Immature natural killer cell (primary cell): ENCODE results near the gene TMEM131. TPM values are rescaled to one million over a fixed set of nuclear protein-coding genes. Genes with fewer than 3 reads are reported as not detected.

Experiments
- DNase-seq, 3 donors: peaks; one replicate each; pipeline ENCODE4 v3.0.0; 2022; ENCODE audit warnings: mixed read lengths in 1 of 3
- H3K27ac Mint-ChIP-seq, 6 donors: one replicate each; pipeline ENCODE4 v1.8.0; 2020; ENCODE audit warnings: mixed read lengths in 6 of 6, mild to moderate bottlenecking in 5 of 6, inconsistent platforms in 4 of 6, moderate library complexity in 3 of 6
- H3K27me3 Mint-ChIP-seq, 3 donors: one replicate each; pipeline ENCODE4 v1.8.0; 2020 to 2021; ENCODE audit warnings: low read depth in 3 of 3, mild to moderate bottlenecking in 3 of 3, mixed read lengths in 3 of 3, moderate library complexity in 3 of 3, inconsistent platforms in 1 of 3
- H3K36me3 Mint-ChIP-seq, 3 donors: one replicate each; pipeline ENCODE4 v1.8.0; 2020; ENCODE audit warnings: mixed read lengths in 3 of 3, inconsistent platforms in 2 of 3, mild to moderate bottlenecking in 2 of 3
- H3K4me1 Mint-ChIP-seq, 2 donors: one replicate each; pipeline ENCODE4 v1.8.0; 2020; ENCODE audit warnings: inconsistent platforms in 2 of 2, mild to moderate bottlenecking in 2 of 2, mixed read lengths in 2 of 2, moderate library complexity in 1 of 2
- H3K4me3 Mint-ChIP-seq, 5 donors: one replicate each; pipeline ENCODE4 v1.8.0; 2020; ENCODE audit warnings: mild to moderate bottlenecking in 5 of 5, mixed read lengths in 5 of 5, inconsistent platforms in 3 of 5, moderate library complexity in 3 of 5
- H3K9me3 Mint-ChIP-seq, 6 donors: one replicate each; pipeline ENCODE4 v1.8.0; 2020; ENCODE audit warnings: mild to moderate bottlenecking in 6 of 6, mixed read lengths in 6 of 6, inconsistent platforms in 4 of 6, moderate library complexity in 3 of 6
- polyA plus RNA-seq, 3 donors: library from polyadenylated mRNA; unstranded; fragments of 300-500 nt; fragmentation: Illumina TruSeq; gene quantifications; one replicate each; pipeline ENCODE4 v1.2.3, GENCODE V29; 2021

The TMEM131 gene
- polyA plus RNA-seq, 3 donors from 2014 or later, result 7.1 to 24.5 (median 8.3) TPM

DNA sequence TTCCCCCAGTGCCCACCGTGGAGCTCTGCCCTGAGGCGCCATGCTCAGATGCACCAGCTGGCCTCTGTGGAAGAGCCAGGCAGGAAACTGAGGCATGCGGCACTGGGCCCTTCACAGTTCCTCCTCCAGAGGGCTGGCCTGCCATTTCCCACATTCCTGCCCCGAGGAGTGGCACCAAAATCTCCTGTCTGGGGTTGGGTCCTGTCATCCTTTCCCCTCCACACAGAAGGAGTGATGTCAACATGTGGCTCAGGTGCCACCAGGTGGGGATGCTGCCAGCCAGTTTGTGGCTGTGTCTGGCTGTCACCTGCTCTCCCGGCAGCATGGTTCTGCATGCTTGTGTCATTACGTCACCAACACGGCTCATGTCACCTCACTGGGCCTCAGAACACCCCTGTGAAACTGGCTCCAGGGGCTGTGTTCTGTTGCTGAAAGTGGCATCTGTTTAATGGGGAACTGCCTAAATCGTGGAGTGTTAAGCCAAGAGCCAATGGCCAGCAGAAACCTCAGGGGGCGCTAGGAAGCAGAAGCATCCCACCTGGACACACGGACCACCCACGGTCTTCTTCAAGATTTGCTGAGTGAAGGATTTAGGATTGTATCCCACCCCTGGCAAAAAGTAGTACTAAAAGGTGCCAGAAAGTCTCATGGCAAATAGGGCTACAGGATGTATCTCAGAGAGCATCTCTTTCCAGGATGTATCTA is 231.0 kb downstream of the TMEM131 start:
- Mint-ChIP-seq H3K4me3 (no peak overlapping the region), H3K27me3 (peaks cover 0 to 13% (median 12%) of the 10 kb centered on the region in 3 donors), H3K36me3 (peaks cover 8 to 29% (median 21%) of the 10 kb centered on the region in 3 donors), H3K4me1 (peaks cover 38 to 61% of the 10 kb centered on the region in 2 donors), H3K9me3 (no peaks in the 10 kb centered on the region), H3K27ac (peak overlapping the region in 1 of 6 donors; percentile 60)
- DNase-seq, result no peak

DNA sequence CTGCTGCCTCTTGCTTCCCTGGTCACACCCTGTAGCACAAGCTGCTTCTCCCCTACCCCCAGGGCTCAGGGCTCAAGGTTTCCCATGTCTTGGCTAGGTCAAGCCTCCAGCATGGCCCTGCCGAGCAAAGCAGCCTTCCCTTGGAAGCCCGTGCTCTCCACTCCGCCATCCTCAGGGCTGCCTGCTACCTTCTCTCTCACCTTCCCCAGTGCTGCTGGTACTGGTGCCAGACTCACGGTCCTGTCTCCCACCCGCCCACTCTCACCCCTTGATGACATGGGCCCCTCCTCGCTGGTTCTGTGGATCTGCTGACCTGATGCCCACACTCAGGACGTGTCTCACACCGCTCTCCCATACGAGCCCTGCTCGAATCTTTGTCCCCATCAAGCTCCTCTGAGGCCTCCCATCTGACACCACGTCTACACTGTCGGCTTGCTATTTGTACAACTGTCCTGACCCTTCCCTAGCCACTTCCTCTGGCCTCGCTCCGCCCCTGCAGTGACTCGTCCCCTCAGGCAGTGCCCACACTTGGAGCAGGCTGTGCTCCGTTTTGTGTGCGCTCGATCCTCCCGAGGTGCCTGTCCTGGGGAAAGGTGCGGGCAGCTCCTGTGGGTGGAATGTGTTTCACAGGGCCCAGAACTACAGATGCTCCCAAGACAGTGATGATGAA is 232.4 kb downstream of the TMEM131 start:
- peak overlapping the region; percentile 44 to 78 (median 57) for H3K4me3 Mint-ChIP-seq
- peaks cover 48 to 69% of the 10 kb centered on the region in 2 donors for H3K4me1 Mint-ChIP-seq
- DNase-seq, result no peak
- peaks cover 9 to 32% (median 21%) of the 10 kb centered on the region in 3 donors for H3K36me3 Mint-ChIP-seq
- no peaks in the 10 kb centered on the region for H3K9me3 Mint-ChIP-seq
- H3K27me3 Mint-ChIP-seq, result peaks cover 0 to 13% (median 12%) of the 10 kb centered on the region in 3 donors
- H3K27ac Mint-ChIP-seq, result peak overlapping the region; percentile 78 to 93 (median 86)

DNA sequence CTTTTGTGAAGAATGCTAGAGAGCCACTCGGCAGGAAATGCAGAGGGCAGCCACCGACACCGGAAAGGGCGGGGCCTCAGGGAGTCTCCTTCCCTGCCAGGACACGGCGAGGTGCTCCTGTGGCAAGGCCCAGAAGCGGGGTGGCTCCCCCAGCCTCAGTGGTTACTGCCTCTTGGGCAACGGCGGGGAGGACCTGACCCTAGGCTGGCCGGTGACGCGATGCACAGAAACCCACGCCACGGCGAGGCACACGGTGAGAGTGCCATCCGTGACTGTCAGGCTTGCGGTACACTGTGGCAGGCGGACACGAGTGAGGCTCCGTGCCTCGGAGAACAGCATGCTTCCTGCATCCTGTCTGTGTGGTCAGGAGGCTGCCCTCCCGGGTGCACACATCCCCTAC is 234.6 kb downstream of the TMEM131 start:
- peaks cover 0 to 12% (median 10%) of the 10 kb centered on the region in 3 donors for H3K27me3 Mint-ChIP-seq
- H3K36me3 Mint-ChIP-seq, result peaks cover 18 to 37% (median 30%) of the 10 kb centered on the region in 3 donors
- peak overlapping the region; percentile 47 to 74 (median 69) for H3K4me3 Mint-ChIP-seq
- H3K27ac Mint-ChIP-seq, result peak overlapping the region; percentile 77 to 94 (median 87)
- peaks cover 46 to 60% of the 10 kb centered on the region in 2 donors for H3K4me1 Mint-ChIP-seq
- no peaks in the 10 kb centered on the region for H3K9me3 Mint-ChIP-seq
- peak; percentile 75 to 79 (median 77) for DNase-seq

DNA sequence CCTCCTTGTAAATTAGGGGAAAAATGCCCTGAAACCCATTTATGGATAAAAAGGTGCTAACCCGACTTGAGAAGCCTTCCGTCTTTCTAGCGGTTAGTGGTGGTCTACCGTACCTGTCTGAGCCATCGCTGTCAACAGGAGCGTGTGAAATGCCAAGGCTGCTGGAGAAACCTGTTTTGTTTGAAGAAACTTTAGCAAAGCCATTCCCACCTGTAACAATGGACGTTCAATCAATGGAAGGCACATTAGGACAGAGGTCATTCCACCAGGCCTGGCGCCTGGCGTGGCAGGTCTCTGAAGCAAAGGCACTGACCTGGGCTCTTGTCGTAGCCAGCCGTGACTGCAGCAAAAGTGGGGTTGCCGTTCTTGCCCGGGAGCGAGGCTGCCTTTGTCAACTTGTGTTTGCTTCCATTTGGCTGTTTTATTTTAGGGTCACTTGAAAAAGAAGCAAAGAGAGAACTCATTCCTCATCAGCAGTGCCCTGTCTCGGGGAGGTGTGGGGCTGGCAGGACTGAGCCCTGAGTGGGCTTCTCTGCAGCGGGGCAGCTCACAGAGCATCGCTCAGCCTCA is 235.2 kb downstream of the TMEM131 start:
- H3K27me3 Mint-ChIP-seq, result peaks cover 0 to 12% (median 10%) of the 10 kb centered on the region in 3 donors
- H3K4me3 Mint-ChIP-seq, result peak overlapping the region; percentile 47 to 74 (median 69)
- no peaks in the 10 kb centered on the region for H3K9me3 Mint-ChIP-seq
- H3K27ac Mint-ChIP-seq, result peak overlapping the region; percentile 77 to 94 (median 87)
- peaks cover 18 to 34% (median 29%) of the 10 kb centered on the region in 3 donors for H3K36me3 Mint-ChIP-seq
- H3K4me1 Mint-ChIP-seq, result peaks cover 46 to 59% of the 10 kb centered on the region in 2 donors
- DNase-seq, result no peak

DNA sequence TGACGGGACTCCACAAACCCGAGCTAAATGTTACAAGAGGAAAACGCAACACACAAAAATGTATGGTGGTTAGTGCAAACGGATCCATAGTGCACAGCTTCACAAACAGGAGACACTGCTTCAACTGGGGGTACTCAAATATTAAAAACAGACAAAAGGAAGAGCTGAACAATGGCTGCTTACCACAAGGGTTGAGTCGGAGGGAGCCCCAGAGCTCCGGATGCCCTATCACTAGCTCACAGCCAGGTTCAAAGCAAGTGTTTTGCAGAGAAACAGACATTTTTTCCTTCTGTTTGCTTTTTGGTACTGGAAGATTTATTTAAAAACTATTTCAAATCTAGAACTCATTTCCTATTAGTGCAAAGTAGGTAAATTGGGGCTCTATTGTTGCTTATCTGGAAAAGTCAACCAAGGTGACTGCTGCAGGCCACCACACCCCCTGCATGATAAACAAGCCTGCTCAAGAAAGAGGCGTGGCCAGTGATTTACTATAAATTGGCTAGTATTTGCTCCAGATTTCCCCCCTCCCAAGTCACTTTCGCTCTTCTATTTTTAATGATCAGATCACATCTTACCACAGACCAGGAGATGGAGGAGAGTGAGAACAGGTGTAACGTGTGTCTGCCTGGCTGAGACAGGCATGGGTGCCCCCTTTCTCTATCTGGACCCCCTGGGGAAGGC is 235.9 kb downstream of the TMEM131 start:
- Mint-ChIP-seq H3K4me1 (peaks cover 46 to 59% of the 10 kb centered on the region in 2 donors), H3K4me3 (peak overlapping the region; percentile 27 to 69 (median 47)), H3K36me3 (peaks cover 14 to 29% (median 22%) of the 10 kb centered on the region in 3 donors), H3K27ac (peak overlapping the region; percentile 73 to 93 (median 82)), H3K27me3 (peaks cover 0 to 10% (median 10%) of the 10 kb centered on the region in 3 donors), H3K9me3 (no peaks in the 10 kb centered on the region)
- no peak for DNase-seq

DNA sequence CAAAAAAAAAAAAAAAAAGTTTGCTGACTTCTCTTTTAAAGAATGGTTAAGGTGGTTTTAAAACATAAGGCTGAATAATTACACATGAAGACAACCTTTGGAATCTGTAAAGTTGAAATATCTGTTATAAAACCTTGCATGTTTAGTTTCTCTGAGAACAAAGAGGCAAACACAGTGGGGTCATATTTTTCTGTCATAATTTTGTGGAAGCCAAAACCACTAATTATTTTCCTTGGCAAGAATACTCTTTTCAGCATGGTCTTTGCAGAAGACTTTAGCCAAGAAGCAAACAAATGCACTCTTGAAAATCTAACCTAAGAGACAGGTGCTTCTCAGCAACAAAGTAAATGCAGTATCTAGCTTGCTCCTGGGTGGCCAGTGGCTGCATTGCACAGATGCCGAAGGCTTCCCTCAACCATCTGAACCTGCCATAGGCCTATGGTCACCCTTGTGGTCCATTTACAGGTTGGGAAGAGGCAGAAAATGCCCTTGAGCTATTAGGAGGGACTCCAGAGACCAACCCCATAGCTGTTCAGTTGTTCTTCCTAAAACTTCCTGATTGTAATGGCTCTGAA is 237.5 kb downstream of the TMEM131 start:
- Mint-ChIP-seq H3K4me3 (no peak overlapping the region), H3K36me3 (peaks cover 14 to 25% (median 17%) of the 10 kb centered on the region in 3 donors), H3K27me3 (peaks cover 0 to 10% (median 8%) of the 10 kb centered on the region in 3 donors), H3K9me3 (no peaks in the 10 kb centered on the region), H3K4me1 (peaks cover 39 to 49% of the 10 kb centered on the region in 2 donors), H3K27ac (peak overlapping the region in 3 of 6 donors; percentile 67 to 80 (median 77))
- DNase-seq, result no peak

DNA sequence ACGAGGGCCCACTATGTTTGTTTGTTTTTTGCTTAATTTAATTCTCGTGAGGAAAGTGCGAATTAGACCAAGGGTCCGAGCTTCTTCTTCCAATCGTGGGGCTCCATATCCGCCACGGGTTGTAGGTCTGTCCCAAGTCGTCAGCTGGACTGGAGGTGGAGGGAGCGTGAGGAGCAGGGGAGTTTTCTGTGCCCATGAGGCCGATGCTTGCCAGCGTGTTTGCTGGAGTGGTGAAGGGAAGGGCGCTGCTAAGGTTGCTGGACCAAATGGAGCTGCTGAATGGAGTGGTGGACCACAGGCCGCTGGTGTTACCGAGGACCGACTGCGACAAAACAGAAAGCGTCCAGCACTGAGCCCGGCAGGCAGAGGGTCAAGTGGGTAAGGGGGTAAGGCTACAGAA is 238.7 kb downstream of the TMEM131 start:
- Mint-ChIP-seq H3K4me3 (no peak overlapping the region), H3K36me3 (peaks cover 14 to 21% (median 15%) of the 10 kb centered on the region in 3 donors), H3K27me3 (peaks cover 0 to 10% (median 6%) of the 10 kb centered on the region in 3 donors), H3K27ac (peak overlapping the region in 2 of 6 donors; percentile 15 to 34), H3K4me1 (peaks cover 37 to 41% of the 10 kb centered on the region in 2 donors), H3K9me3 (no peaks in the 10 kb centered on the region)
- no peak for DNase-seq

DNA sequence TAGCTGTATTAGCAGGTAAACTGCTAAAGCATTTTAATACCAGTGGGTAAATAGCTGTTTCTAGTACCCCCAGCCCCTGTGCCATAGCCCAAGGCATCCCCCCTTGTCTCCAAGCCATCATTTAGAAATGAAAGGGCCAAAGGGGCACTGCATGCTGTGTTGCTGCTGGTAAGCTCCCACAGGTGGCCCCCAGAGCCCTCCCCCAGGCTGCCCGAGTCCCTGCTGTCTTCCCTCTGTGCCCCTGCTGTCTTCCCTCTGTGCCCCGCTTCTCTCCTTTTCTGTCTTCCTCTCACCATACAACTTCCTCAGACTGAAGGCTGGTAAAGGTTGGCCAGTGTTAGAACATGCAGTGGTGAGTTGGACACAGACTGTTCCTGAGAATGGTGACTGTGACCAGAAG is 240.3 kb downstream of the TMEM131 start:
- H3K27me3 Mint-ChIP-seq, result peaks cover 0 to 3% (median 0%) of the 10 kb centered on the region in 3 donors
- H3K4me3 Mint-ChIP-seq, result no peak overlapping the region
- peaks cover 28 to 40% of the 10 kb centered on the region in 2 donors for H3K4me1 Mint-ChIP-seq
- DNase-seq, result no peak
- peaks cover 12 to 14% (median 13%) of the 10 kb centered on the region in 3 donors for H3K36me3 Mint-ChIP-seq
- no peaks in the 10 kb centered on the region for H3K9me3 Mint-ChIP-seq
- H3K27ac Mint-ChIP-seq, result peak overlapping the region in 1 of 6 donors; percentile 40

DNA sequence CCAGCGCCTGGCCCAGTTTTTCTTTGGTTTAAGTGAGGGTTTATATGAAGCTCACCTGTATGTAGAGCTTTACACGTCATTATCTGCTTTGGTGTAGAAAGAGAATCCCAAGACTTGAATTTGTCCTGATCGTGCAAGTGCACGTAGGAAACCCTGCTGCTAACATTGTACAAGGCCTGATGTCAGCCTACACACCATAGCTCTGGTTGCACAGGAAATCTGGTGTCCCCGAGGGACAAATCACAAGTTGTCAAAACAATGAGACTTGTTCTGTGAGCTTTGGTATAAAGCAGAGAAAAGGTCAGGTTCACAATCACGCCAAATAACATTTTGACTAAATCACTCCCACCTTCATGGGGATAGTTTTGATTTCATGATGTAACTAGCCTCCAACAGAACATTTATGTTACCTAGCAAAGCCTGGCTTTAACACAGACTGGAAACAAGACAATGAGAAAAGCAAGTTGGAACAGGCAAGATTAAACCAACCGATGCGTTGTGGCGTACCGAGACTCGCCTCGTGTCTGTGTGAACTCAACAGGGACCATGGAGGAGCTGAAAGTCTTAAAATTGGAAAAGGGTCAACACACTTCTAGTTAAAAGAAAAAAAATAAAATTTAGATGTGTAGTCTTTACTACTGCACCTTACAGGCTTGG is 240.9 kb downstream of the TMEM131 start:
- peaks cover 21 to 33% of the 10 kb centered on the region in 2 donors for H3K4me1 Mint-ChIP-seq
- no peak for DNase-seq
- H3K27me3 Mint-ChIP-seq, result peaks cover 0 to 3% (median 0%) of the 10 kb centered on the region in 3 donors
- no peak overlapping the region for H3K4me3 Mint-ChIP-seq
- no peak overlapping the region for H3K27ac Mint-ChIP-seq
- peaks cover 11 to 13% (median 12%) of the 10 kb centered on the region in 3 donors for H3K36me3 Mint-ChIP-seq
- H3K9me3 Mint-ChIP-seq, result no peaks in the 10 kb centered on the region

DNA sequence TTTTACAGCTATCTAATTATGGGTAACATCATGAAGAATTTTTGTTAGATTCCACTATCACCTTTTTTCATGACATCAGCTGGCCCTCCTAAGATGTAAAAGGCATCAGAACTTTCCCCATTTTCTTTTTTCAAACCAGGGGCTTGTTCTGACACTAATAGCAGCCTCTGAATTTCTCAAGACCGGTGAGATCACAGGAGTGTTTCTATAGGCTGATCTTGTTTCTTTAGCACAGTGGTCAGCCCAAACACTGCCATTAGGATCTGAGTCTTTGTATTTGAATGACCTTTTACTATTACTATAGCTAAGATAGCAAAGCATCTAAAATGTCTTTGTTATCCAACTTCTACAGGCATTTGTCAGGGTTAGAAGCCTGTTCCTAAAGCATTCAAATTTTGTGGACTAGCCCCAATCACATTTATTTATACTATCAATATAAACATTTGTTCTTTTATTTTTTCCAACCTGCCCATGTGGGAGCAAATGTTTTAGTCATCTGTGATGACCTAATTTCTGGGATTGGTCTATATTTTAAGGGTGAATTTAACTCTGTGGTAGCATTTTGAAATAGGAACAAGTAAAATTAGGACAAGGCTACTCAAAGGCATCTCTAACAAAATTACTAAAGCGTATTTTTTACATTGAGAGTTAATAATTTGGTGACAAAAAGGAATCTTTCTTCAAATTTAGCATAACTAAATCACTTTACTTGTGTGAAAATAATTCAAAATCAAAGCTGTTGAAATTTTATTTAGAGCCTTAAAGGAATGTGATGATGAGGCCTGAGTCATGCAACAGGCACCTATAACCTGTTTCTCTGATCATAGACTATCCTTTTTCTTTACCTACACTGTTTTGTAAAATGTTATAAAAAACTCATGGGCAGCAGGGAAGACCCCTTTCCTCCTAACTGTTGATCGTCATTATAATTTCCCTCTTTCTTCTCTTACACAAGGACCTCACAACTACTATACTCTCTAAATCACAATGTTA is 243.1 kb downstream of the TMEM131 start:
- Mint-ChIP-seq H3K9me3 (no peaks in the 10 kb centered on the region), H3K4me1 (peaks cover 23 to 35% of the 10 kb centered on the region in 2 donors), H3K36me3 (peaks cover 9 to 12% (median 9%) of the 10 kb centered on the region in 3 donors), H3K27me3 (peaks cover 2 to 6% (median 6%) of the 10 kb centered on the region in 3 donors), H3K27ac (peak overlapping the region in 3 of 6 donors; percentile 26 to 39 (median 32)), H3K4me3 (no peak overlapping the region)
- DNase-seq, result no peak

DNA sequence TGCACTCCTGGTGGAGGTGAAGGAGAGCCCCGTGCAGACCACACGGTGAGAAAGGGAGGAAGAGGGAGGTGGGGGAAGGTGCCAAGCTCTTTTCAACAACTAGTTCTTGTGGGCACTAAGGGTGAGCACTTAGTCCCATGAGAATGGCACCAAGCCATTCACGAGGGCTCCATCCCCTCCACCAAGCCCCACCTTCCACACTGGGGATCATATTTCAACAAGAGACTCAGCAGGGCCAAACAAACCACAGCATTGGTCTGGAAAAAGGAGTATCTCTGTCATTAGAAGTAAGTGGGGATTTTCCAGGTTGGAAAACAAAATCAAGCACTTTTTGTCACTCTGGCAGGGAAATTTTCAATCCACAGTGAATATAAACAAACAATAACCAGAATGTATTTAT is 244.0 kb downstream of the TMEM131 start:
- Mint-ChIP-seq H3K4me3 (no peak overlapping the region), H3K36me3 (peaks cover 4 to 7% (median 4%) of the 10 kb centered on the region in 3 donors), H3K27ac (peak overlapping the region in 3 of 6 donors; percentile 48 to 80 (median 61)), H3K4me1 (peaks cover 30 to 43% of the 10 kb centered on the region in 2 donors), H3K9me3 (no peaks in the 10 kb centered on the region), H3K27me3 (peaks cover 7 to 11% (median 10%) of the 10 kb centered on the region in 3 donors)
- DNase-seq, result no peak
